ENCODE results near the gene TSPAN11.

The TSPAN11 gene

DNA sequence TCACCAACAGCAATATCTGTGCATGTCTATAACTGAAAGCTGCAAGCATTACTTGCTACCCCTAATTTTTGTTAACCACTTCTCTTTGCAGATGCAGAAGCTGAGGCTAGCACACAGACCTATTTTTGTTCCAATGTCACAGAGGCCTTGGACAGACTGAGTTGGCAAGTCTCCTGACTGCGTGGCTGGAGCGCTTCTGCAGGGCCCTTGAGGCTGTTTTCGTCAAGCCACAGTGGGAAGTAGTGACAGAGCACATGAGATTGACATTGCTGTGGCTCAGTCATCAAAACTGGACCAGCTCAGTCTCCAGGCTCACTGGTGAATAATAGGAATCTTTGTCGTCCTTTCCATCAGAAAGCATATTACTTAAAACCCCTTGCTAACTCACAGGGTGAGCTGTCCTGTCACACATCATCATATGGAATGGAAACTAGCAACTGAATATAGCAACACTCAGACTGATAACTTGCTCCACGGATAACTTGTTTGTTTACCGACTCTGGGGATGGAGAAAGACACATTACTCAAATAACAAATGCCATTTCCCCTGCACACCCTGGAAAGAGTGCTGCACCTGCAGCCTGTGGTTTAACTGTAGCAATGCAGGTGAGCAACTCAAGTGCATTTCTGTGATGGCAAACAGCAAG is 103.5 kb downstream of the TSPAN11 start:
- H3K4me3 ChIP-seq (ENCODE audit: low read depth, low read length), result no peak overlapping the region
- DNase-seq (ENCODE audit: low read depth), result no peak
- TF ChIP-seq, protein P1, sequence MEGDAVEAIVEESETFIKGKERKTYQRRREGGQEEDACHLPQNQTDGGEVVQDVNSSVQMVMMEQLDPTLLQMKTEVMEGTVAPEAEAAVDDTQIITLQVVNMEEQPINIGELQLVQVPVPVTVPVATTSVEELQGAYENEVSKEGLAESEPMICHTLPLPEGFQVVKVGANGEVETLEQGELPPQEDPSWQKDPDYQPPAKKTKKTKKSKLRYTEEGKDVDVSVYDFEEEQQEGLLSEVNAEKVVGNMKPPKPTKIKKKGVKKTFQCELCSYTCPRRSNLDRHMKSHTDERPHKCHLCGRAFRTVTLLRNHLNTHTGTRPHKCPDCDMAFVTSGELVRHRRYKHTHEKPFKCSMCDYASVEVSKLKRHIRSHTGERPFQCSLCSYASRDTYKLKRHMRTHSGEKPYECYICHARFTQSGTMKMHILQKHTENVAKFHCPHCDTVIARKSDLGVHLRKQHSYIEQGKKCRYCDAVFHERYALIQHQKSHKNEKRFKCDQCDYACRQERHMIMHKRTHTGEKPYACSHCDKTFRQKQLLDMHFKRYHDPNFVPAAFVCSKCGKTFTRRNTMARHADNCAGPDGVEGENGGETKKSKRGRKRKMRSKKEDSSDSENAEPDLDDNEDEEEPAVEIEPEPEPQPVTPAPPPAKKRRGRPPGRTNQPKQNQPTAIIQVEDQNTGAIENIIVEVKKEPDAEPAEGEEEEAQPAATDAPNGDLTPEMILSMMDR (conservative IDR thresholded peaks at IDR 0.05; ENCODE audit: low read depth, low read length), result no peak

DNA sequence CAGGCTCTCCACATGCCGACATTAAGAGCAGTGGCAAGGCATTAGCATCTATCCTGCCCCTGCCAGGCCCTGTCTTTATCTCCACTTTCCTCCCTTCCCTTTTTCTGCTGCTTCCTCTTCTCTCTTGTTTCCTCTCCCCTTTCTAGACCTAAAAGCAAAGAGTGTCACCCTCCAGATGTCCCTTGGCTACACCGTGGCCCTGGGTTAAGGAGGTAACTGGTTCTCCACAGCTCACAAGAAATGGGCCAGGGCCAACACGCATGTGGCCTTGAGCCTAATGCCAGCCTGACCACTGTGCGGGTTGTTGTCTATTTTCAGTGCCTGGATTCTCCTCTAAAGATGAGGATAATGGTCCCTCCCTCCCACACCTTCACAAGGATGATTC is 105.4 kb downstream of the TSPAN11 start:
- TF ChIP-seq, protein P1 (conservative IDR thresholded peaks at IDR 0.05; ENCODE audit: low read depth, low read length), result no peak
- DNase-seq (ENCODE audit: low read depth), result no peak
- no peak overlapping the region for H3K4me3 ChIP-seq (ENCODE audit: low read depth, low read length)

DNA sequence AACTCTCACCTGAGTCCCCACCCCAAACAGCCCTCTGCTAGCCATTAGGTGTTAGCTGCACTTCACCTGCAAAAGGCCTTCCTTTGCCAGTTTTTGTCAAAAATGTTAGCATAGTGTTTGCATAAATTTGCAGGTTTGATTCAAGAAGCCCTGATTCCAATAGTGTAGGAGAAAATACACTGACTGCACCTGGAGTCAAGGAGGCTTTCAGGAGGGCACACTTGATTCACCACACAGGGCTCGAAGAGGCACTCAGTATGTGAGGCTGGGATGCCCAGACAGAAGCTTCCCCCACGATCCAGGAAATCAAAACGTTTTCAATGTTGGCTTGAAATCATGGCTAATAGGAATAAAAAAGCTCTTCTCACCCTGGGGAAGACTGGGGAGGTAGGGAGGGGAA is 106.6 kb downstream of the TSPAN11 start:
- TF ChIP-seq, protein P1 (conservative IDR thresholded peaks at IDR 0.05; ENCODE audit: low read depth, low read length), result no peak
- H3K4me3 ChIP-seq (ENCODE audit: low read depth, low read length), result no peak overlapping the region
- no peak for DNase-seq (ENCODE audit: low read depth)

DNA sequence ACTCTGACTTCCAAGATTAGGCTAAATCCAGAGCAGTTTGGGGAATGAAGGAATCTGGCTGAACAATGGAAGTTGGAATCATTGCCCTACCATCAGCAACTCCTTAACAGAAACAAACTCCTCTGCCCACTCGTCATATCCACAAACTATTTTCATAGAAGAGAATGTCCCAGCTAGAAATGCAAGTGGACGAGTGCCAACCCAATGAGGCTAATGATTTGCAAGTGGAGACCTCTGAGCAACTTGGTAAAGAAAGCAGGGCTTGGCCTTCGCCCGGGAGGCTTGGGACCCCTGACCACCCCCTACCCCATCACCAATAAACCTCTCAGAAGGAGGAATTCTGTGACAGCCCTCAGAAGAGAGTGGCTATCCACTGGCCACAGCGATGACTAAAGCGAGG is 107.1 kb downstream of the TSPAN11 start:
- no peak for DNase-seq (ENCODE audit: low read depth)
- TF ChIP-seq, protein P1 (conservative IDR thresholded peaks at IDR 0.05; ENCODE audit: low read depth, low read length), result no peak
- H3K4me3 ChIP-seq (ENCODE audit: low read depth, low read length), result no peak overlapping the region

DNA sequence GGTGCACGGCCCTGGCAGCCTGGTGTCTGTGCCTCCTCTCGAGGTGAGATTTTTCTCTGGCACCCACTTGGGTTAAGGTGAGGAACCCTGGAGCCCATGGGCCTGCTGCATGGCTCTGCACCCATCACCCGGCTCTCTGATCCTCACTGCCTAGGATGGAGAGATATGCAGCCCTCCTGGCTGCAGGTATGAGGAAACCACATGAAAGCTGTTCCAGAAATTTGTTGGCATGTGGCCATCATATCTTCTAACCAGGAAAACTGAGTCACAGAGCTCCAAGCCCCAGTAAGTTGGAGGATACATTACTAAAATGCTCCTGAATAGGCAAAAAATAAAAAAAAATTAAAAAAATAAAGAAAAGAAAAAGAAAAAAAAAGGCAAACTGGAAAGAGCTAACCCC is 107.8 kb downstream of the TSPAN11 start:
- H3K4me3 ChIP-seq (ENCODE audit: low read depth, low read length), result no peak overlapping the region
- TF ChIP-seq, protein P1 (conservative IDR thresholded peaks at IDR 0.05; ENCODE audit: low read depth, low read length), result no peak
- no peak for DNase-seq (ENCODE audit: low read depth)

DNA sequence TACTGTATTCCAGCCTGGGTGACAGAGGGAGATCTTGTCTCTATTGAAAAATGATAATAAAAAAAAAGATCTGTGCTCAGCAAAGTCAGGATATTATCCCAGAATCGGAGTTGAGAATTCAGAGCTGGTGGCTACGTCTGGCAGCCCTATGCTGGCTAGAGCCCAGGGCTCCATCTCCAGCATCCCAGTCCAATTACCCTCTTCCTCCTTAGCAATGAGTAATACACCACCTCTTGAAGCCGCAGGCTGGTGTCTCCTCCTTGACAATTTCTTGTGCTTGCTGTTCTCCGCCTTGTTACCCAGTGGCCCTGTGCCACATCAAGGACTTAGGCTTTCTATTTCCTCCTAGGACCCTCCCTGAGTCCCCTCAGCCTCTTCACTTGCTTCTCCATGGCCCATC is 108.7 kb downstream of the TSPAN11 start:
- no peak overlapping the region for H3K4me3 ChIP-seq (ENCODE audit: low read depth, low read length)
- no peak for DNase-seq (ENCODE audit: low read depth)
- TF ChIP-seq, protein P1 (conservative IDR thresholded peaks at IDR 0.05; ENCODE audit: low read depth, low read length), result no peak

DNA sequence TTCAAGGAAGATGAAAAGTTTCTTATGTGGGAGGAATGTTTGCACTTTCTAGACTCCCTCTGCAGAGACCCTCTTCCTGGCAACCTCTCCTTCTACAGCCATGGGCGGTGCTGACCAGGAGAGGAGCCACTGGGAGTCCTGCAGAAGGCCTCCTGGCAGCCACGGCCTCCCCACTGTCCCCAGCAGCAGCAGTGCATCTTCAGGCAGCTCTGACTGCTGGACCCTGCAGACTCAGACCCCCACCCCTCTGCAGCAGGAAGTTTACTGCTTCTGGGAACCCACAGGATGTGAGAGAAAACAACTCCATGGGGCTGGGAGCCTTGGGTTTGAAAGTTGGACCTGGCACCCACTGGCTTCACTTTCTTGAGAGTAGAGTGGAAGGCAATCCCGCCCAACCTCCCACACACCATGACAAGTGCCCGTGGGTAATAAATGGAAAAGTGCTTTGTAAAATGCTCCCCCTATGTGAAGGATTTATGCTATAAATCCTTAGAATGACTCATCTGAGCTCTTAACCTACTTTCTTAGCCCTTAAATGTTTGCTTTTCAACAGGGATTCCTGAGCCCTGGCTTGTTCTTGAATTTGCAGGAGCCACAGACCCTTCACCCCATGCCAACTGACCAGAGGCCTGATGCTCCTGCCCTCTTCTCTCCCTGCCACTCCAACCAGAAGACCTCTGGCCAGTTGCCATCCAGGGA is 109.6 kb downstream of the TSPAN11 start:
- TF ChIP-seq, protein P1 (conservative IDR thresholded peaks at IDR 0.05; ENCODE audit: low read depth, low read length), result no peak
- DNase-seq (ENCODE audit: low read depth), result peak; percentile 26
- no peak overlapping the region for H3K4me3 ChIP-seq (ENCODE audit: low read depth, low read length)

Data from choroid plexus epithelial cell (primary cell).